Smooth muscle cell (in vitro differentiated cells): ENCODE results near the gene ZFP57. TPM values are rescaled to one million over a fixed set of nuclear protein-coding genes. Genes with fewer than 3 reads are reported as not detected.
A peak's percentile ranks its signal among the peaks of the same experiment; 100 is the strongest.

Experiments
- DNase-seq: peaks from one replicate; lab custom pipeline; 2025; ENCODE audit not compliant: unreplicated experiment; lab: John Stamatoyannopoulos, UW
- H2AFZ ChIP-seq: fragments of 200-600 bp; sonication (generic); 2 replicates; pipeline ENCODE4 v1.6.0; 2016; ENCODE audit warnings: antibody characterized with exemption, low read depth, mild to moderate bottlenecking
- H3F3A ChIP-seq: fragments of 200-600 bp; sonication (generic); 2 replicates; pipeline ENCODE4 v1.6.0; 2017; ENCODE audit warnings: antibody characterized with exemption, low read depth
- H3K27ac ChIP-seq: fragments of 200-600 bp; sonication (generic); 2 replicates; pipeline ENCODE4 v1.5.1; 2016; ENCODE audit warnings: low read depth, mild to moderate bottlenecking
- H3K27me3 ChIP-seq: fragments of 200-600 bp; sonication (generic); 2 replicates; pipeline ENCODE4 v1.6.1; 2016; ENCODE audit warnings: low read depth, mild to moderate bottlenecking
- H3K36me3 ChIP-seq: fragments of 200-600 bp; sonication (generic); 2 replicates; pipeline ENCODE4 v1.5.1; 2016; ENCODE audit warnings: low read depth
- H3K4me1 ChIP-seq: fragments of 200-600 bp; sonication (generic); 2 replicates; pipeline ENCODE4 v1.5.1; 2016; ENCODE audit warnings: low read depth
- H3K4me2 ChIP-seq: fragments of 200-600 bp; sonication (generic); 2 replicates; pipeline ENCODE4 v1.6.0; 2016; ENCODE audit warnings: mild to moderate bottlenecking
- H3K4me3 ChIP-seq: fragments of 200-600 bp; sonication (generic); 2 replicates; pipeline ENCODE4 v1.5.1; 2016; ENCODE audit warnings: mild to moderate bottlenecking
- H3K79me2 ChIP-seq: fragments of 200-600 bp; sonication (generic); 2 replicates; pipeline ENCODE4 v1.6.0; 2016; ENCODE audit warnings: low read depth, mild to moderate bottlenecking
- H3K9ac ChIP-seq: fragments of 200-600 bp; sonication (generic); 2 replicates; pipeline ENCODE4 v1.6.0; 2016; ENCODE audit warnings: low read depth
- H3K9me3 ChIP-seq: fragments of 200-600 bp; sonication (generic); replicated peaks from 2 replicates; pipeline ENCODE4 v1.5.1; 2016; ENCODE audit warnings: low read depth
- H4K20me1 ChIP-seq: fragments of 200-600 bp; sonication (generic); 2 replicates; pipeline ENCODE4 v1.6.0; 2016; ENCODE audit warnings: low read depth
- WGBS: methylation state at CpG from one replicate; pipeline ENCODE4 v1.1.7; 2016; ENCODE audit warnings: low lambda C conversion rate; 5-methylcytosine and 5-hydroxymethylcytosine counted together
- polyA plus RNA-seq: library from polyadenylated mRNA; unstranded; fragments of >200 nt; fragmentation: Nextera tagmentation; extraction: Ambion mirVana; gene quantifications from 2 replicates; pipeline ENCODE4 v1.2.1, GENCODE V29; 2016
- total RNA-seq: library from RNA; depleted of rRNA; stranded (reverse); fragments of >200 nt; gene quantifications from 2 replicates; pipeline ENCODE4 v1.2.3, GENCODE V29; 2014
- TF ChIP-seq, protein P1 (sequence below): fragments of 200-600 bp; sonication (generic); IDR thresholded peaks from 2 replicates; pipeline ENCODE4 v1.5.1; 2017; ENCODE audit warnings: borderline replicate concordance, mild to moderate bottlenecking, antibody characterized with exemption; ENCODE audit not compliant: insufficient read depth, poor library complexity, severe bottlenecking

ZFP57 gene
- total and polyA plus RNA-seq, 2 experiments from 2014 or later: not detected

DNA sequence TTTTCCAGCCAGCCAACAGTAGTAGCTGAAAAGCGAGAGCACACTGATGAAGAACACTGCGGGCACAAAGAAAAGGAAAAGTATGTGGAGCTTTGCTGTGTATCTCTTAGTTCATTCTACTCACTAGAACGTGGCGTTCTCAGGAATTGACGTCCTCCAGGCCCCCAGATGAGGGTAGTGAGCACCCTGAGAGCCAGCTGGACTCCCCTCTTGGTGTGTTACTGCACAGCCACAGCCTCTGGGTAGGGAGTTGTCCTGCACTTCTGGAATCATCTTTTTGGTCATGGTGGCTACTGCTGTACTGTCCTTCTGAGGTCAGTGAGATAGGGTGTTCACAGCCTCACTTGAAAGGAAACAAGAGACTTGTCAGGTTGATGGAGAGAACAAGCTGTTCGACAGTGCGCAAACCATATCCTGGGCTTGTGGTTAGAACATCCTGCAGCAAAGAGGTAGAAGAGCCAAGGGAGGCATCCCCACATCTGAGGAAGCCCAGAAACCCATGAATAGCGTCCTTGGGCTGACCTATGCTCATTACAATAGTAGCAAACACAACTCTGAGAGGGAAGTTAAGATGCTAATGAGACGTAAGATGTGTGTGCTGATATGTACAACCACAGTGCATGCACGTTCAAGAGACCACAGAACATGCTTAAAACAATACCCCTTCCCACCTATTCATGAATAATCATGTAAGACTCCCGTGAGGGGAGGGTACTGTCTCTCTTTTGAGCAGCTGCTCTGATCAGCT, 27.7 kb upstream of the ZFP57 start:
- no peak overlapping the region for H3K9ac ChIP-seq
- H3K4me3 ChIP-seq: no peak overlapping the region
- peaks cover 51% of the 10 kb centered on the region for H3K27me3 ChIP-seq
- WGBS: 82% methylated on average over 11 of the region's 11 CpGs
- no peaks in the 10 kb centered on the region for H3F3A ChIP-seq
- H3K79me2 ChIP-seq: no peaks in the 10 kb centered on the region
- H3K36me3 ChIP-seq: no peaks in the 10 kb centered on the region
- TF ChIP-seq, protein P1, sequence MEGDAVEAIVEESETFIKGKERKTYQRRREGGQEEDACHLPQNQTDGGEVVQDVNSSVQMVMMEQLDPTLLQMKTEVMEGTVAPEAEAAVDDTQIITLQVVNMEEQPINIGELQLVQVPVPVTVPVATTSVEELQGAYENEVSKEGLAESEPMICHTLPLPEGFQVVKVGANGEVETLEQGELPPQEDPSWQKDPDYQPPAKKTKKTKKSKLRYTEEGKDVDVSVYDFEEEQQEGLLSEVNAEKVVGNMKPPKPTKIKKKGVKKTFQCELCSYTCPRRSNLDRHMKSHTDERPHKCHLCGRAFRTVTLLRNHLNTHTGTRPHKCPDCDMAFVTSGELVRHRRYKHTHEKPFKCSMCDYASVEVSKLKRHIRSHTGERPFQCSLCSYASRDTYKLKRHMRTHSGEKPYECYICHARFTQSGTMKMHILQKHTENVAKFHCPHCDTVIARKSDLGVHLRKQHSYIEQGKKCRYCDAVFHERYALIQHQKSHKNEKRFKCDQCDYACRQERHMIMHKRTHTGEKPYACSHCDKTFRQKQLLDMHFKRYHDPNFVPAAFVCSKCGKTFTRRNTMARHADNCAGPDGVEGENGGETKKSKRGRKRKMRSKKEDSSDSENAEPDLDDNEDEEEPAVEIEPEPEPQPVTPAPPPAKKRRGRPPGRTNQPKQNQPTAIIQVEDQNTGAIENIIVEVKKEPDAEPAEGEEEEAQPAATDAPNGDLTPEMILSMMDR: no peak
- H2AFZ ChIP-seq: no peak overlapping the region
- no peak for DNase-seq
- H3K4me2 ChIP-seq: no peak overlapping the region
- H4K20me1 ChIP-seq: no peaks in the 10 kb centered on the region
- H3K27ac ChIP-seq: no peak overlapping the region
- no peaks in the 10 kb centered on the region for H3K4me1 ChIP-seq
- H3K9me3 ChIP-seq: no peaks in the 10 kb centered on the region

DNA sequence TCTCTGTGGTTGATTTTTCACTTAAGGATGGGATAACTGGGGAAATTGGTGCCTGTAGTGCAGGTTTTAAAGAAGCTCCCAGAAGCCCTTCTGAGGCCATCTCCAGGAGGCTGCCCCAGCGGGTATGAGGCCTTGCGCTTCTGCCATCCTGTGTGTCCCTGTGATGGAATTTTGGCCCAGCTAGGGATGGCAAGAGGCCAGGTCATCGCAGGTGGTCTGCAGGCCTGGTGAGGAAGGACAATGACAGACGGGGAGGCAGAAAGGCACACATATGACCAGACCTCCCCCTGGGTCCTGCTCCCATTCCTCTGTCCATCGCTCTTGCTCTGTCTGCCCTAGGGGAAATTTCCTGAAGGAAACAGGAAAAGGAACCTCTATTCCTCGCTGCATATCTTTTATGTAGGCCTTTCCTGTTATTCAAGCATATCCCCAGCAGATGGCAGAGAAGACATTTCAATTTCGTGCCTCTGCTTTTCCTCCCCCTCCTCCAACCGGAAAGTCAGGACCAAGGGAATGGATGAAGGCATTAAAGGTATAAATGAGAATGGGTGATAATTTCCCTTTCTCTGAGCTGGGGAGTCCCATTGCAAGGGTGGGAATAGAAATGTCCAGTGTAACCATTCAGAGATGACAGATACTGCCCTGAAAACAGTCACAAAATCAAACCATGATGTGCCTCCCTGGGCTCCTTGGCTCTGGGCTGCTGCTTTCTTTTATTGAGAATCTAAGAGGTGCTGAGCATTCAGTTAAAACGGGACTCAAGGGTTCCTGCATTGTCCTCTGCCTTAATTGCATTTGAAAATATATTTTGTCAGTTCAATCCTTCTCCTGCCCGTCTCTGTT, 24.7 kb upstream of the ZFP57 start:
- WGBS: 42% methylated on average over 10 of the region's 10 CpGs
- DNase-seq: no peak
- no peaks in the 10 kb centered on the region for H3K4me1 ChIP-seq
- H3K36me3 ChIP-seq: no peaks in the 10 kb centered on the region
- TF ChIP-seq, protein P1: peak; percentile 66
- H3K9ac ChIP-seq: no peak overlapping the region
- H3F3A ChIP-seq: no peaks in the 10 kb centered on the region
- no peaks in the 10 kb centered on the region for H3K79me2 ChIP-seq
- no peak overlapping the region for H3K27ac ChIP-seq
- peaks cover 62% of the 10 kb centered on the region for H3K27me3 ChIP-seq
- H4K20me1 ChIP-seq: no peaks in the 10 kb centered on the region
- H3K4me3 ChIP-seq: no peak overlapping the region
- no peak overlapping the region for H3K4me2 ChIP-seq
- no peak overlapping the region for H2AFZ ChIP-seq
- no peaks in the 10 kb centered on the region for H3K9me3 ChIP-seq

DNA sequence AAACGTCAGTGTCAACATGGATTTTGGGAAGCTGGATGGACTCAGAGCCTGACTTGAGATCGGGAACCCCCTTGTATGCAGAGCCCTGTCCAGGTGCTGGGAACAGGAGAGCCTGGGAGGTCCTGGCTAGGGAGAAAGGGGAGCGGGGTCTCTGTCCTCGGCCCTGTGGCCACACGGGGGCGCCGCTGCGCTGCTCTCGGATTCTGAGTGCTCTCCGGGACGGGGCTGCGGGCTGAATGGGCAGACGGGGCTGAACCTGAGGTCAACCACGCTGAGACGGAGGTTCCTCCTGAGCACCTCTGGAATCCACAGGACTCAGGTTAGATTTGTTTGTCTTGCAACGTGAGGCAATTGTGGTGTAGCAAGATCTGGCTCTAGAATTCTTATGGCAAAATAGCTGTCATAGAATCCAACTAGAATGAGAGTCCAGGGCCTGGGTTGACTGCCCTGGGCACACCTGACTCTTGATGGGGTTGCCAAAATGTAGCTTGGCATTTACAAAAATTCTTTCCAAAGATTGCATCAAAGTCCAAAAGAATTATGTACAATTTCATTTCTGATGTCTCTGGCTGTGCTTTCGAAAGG, 21.7 kb upstream of the ZFP57 start:
- WGBS: 19% methylated on average over 17 of the region's 17 CpGs
- DNase-seq: peak; percentile 25
- Histone ChIP-seq H2AFZ (no peak overlapping the region), H3K27ac (no peak overlapping the region), H3K4me3 (no peak overlapping the region), H3K9me3 (no peaks in the 10 kb centered on the region), H3K9ac (no peak overlapping the region), H3K4me2 (no peak overlapping the region), H3K79me2 (no peaks in the 10 kb centered on the region), H4K20me1 (no peaks in the 10 kb centered on the region), H3K36me3 (no peaks in the 10 kb centered on the region), H3K4me1 (no peaks in the 10 kb centered on the region), H3F3A (no peaks in the 10 kb centered on the region), H3K27me3 (peaks cover 36% of the 10 kb centered on the region)
- TF ChIP-seq, protein P1: peak; percentile 64
